H9 (cell line): ENCODE measurements around the gene EDN3. TPM values are rescaled to one million over a fixed set of nuclear protein-coding genes. Genes with fewer than 3 reads are reported as not detected.

ENCODE experiments used
- DNase-seq: peaks from one replicate; pipeline ENCODE4 v3.0.0-alpha.2; 2017
- H2AFZ ChIP-seq: one replicate; pipeline ENCODE4 v1.6.1; 2013; ENCODE audit warnings: mild to moderate bottlenecking, low read length, control low read depth, moderate library complexity
- H2AK5ac ChIP-seq: 2 replicates; pipeline ENCODE4 v1.6.1; 2013; ENCODE audit warnings: low read length, control low read depth, mixed read lengths; ENCODE audit not compliant: insufficient read length
- H2BK120ac ChIP-seq: one replicate; pipeline ENCODE4 v1.6.1; 2013; ENCODE audit warnings: low read depth, mild to moderate bottlenecking, low read length, control low read depth, inconsistent platforms; ENCODE audit not compliant: poor library complexity, severe bottlenecking
- H2BK12ac ChIP-seq: 2 replicates; pipeline ENCODE4 v1.6.1; 2013; ENCODE audit warnings: low read length, control low read depth, mixed read lengths, low read depth; ENCODE audit not compliant: insufficient read length
- H2BK15ac ChIP-seq: 2 replicates; pipeline ENCODE4 v1.6.1; 2013; ENCODE audit warnings: low read depth, low read length, control low read depth
- H2BK20ac ChIP-seq: one replicate; pipeline ENCODE4 v1.6.1; 2013; ENCODE audit warnings: low read depth, mild to moderate bottlenecking, low read length, control low read depth, inconsistent platforms; ENCODE audit not compliant: poor library complexity, severe bottlenecking
- H2BK5ac ChIP-seq: 2 replicates; pipeline ENCODE4 v1.6.1; 2013; ENCODE audit warnings: low read length, control low read depth, mixed read lengths; ENCODE audit not compliant: insufficient read length
- H3K14ac ChIP-seq: 2 replicates; pipeline ENCODE4 v1.6.1; 2013; ENCODE audit warnings: low read length, control low read depth; ENCODE audit not compliant: insufficient read depth
- H3K18ac ChIP-seq: 2 replicates; pipeline ENCODE4 v1.6.1; 2013; ENCODE audit warnings: low read depth, mild to moderate bottlenecking, mixed read lengths, low read length, control low read depth; ENCODE audit not compliant: insufficient read length
- H3K23ac ChIP-seq: 2 replicates; pipeline ENCODE4 v1.6.1; 2013; ENCODE audit warnings: low read length, control low read depth, mixed read lengths, low read depth; ENCODE audit not compliant: insufficient read length
- H3K23me2 ChIP-seq: 2 replicates; pipeline ENCODE4 v1.6.1; 2013; ENCODE audit warnings: low read depth, mild to moderate bottlenecking, mixed read lengths, low read length, control low read depth; ENCODE audit not compliant: insufficient read length, poor library complexity, severe bottlenecking
- H3K27ac ChIP-seq: 2 replicates; pipeline ENCODE4 v1.5.1; 2013; ENCODE audit warnings: low read length, control low read depth, mixed read lengths, low read depth; ENCODE audit not compliant: insufficient read length
- H3K27me3 ChIP-seq: 2 replicates; pipeline ENCODE4 v1.6.1; 2013; ENCODE audit warnings: low read length, control low read depth, inconsistent platforms; ENCODE audit not compliant: insufficient read depth
- H3K4ac ChIP-seq: 2 replicates; pipeline ENCODE4 v1.6.1; 2013; ENCODE audit warnings: low read depth, mild to moderate bottlenecking, control low read depth, inconsistent platforms, low read length, moderate library complexity
- H3K4me1 ChIP-seq: 2 replicates; pipeline ENCODE4 v1.6.1; 2013; ENCODE audit warnings: low read length, control low read depth, inconsistent platforms; ENCODE audit not compliant: insufficient read depth
- H3K4me2 ChIP-seq: 2 replicates; pipeline ENCODE4 v1.6.1; 2013; ENCODE audit warnings: low read length, control low read depth, mixed read lengths; ENCODE audit not compliant: insufficient read length, insufficient read depth
- H3K56ac ChIP-seq: 2 replicates; pipeline ENCODE4 v1.6.1; 2013; ENCODE audit warnings: low read depth, mild to moderate bottlenecking, mixed read lengths, low read length, control low read depth; ENCODE audit not compliant: insufficient read length
- H3K79me1 ChIP-seq: 2 replicates; pipeline ENCODE4 v1.6.1; 2013; ENCODE audit warnings: low read depth, mild to moderate bottlenecking, moderate library complexity, low read length, control low read depth, inconsistent platforms; ENCODE audit not compliant: insufficient read depth, poor library complexity, severe bottlenecking
- H3K79me2 ChIP-seq: 2 replicates; pipeline ENCODE4 v1.6.1; 2013; ENCODE audit warnings: low read length, control low read depth, inconsistent platforms; ENCODE audit not compliant: insufficient read depth
- H3K9ac ChIP-seq: 2 replicates; pipeline ENCODE4 v1.6.1; 2013; ENCODE audit warnings: low read length, control low read depth, mixed read lengths; ENCODE audit not compliant: insufficient read length; ENCODE audit errors: extremely low read depth
- H3K9me3 ChIP-seq: one replicate; pipeline ENCODE4 v1.6.1; 2013; ENCODE audit warnings: low read depth, low read length, inconsistent platforms; ENCODE audit not compliant: control insufficient read depth
- H3T11ph ChIP-seq: one replicate; pipeline ENCODE4 v1.6.1; 2013; ENCODE audit warnings: mild to moderate bottlenecking, low read length, control low read depth, inconsistent platforms
- H4K20me1 ChIP-seq: one replicate; pipeline ENCODE4 v1.6.1; 2013; ENCODE audit not compliant: control insufficient read depth, insufficient read length, insufficient read depth
- H4K5ac ChIP-seq: 2 replicates; pipeline ENCODE4 v1.6.1; 2013; ENCODE audit warnings: low read depth, mild to moderate bottlenecking, mixed read lengths, low read length, control low read depth; ENCODE audit not compliant: insufficient read length
- H4K8ac ChIP-seq: replicated peaks from 2 replicates; pipeline ENCODE4 v1.6.1; 2013; ENCODE audit warnings: low read length, control low read depth, mixed read lengths, low read depth; ENCODE audit not compliant: insufficient read length
- H4K91ac ChIP-seq: 2 replicates; pipeline ENCODE4 v1.6.1; 2013; ENCODE audit warnings: low read depth, mild to moderate bottlenecking, moderate library complexity, mixed read lengths, low read length, control low read depth; ENCODE audit not compliant: insufficient read length
- H3K27ac Mint-ChIP-seq, 3 experiments: 2 replicates in 2 of 3; 3 replicates in 1 of 3; pipeline ENCODE4 v1.8.0; 2020 to 2021; ENCODE audit warnings: mixed read lengths in 3 of 3, mild to moderate bottlenecking in 1 of 3, moderate library complexity in 1 of 3
- H3K27me3 Mint-ChIP-seq: 2 replicates; pipeline ENCODE4 v1.8.0; 2021; ENCODE audit warnings: low read depth, mild to moderate bottlenecking, moderate library complexity, mixed read lengths
- H3K36me3 Mint-ChIP-seq, 3 experiments: 2 replicates in 2 of 3; 3 replicates in 1 of 3; pipeline ENCODE4 v1.8.0; 2020 to 2021; ENCODE audit warnings: low read depth in 3 of 3, mixed read lengths in 3 of 3; ENCODE audit not compliant: insufficient read depth in 1 of 3
- H3K4me1 Mint-ChIP-seq, 2 experiments: 2 replicates each; pipeline ENCODE4 v1.8.0; 2020; ENCODE audit warnings: mixed read lengths in 2 of 2
- H3K4me3 Mint-ChIP-seq, 2 experiments: 2 replicates in 1 of 2; 3 replicates in 1 of 2; pipeline ENCODE4 v1.8.0; 2020 to 2021; ENCODE audit warnings: mild to moderate bottlenecking in 2 of 2, mixed read lengths in 2 of 2, moderate library complexity in 1 of 2
- H3K9me3 Mint-ChIP-seq, 2 experiments: 2 replicates in 1 of 2; 3 replicates in 1 of 2; pipeline ENCODE4 v1.8.0; 2020; ENCODE audit warnings: mild to moderate bottlenecking in 2 of 2, mixed read lengths in 2 of 2, moderate library complexity in 1 of 2
- CTCF ChIP-seq: fragments of 200-600 bp; sonication (generic); conservative IDR thresholded peaks from 3 replicates; pipeline ENCODE4 v1.8.0; 2021; ENCODE audit warnings: antibody characterized with exemption, mild to moderate bottlenecking
- WGBS: extraction: QIAGEN DNeasy Blood & Tissue Kit; methylation state at CpG from one replicate; pipeline ENCODE4 v1.1.7; 2013; ENCODE audit warnings: missing lambda C conversion rate, low lambda C conversion rate, mixed read lengths; ENCODE audit not compliant: insufficient read length; ENCODE audit errors: extremely low coverage; 5-methylcytosine and 5-hydroxymethylcytosine counted together
- total RNA-seq: library from RNA; stranded (reverse); gene quantifications from 2 replicates; pipeline ENCODE4 v1.2.1, GENCODE V29; 2021

EDN3 gene
- total RNA-seq, 1 experiment from 2014 or later = 0.20 TPM

GRCh38 chr20:59335377-59335776, 35.0 kb downstream of the EDN3 start:
- Histone ChIP-seq H3K27ac (no peak overlapping the region), H4K91ac (no peak overlapping the region), H2AK5ac (no peak overlapping the region), H3K9ac (no peak overlapping the region), H2BK5ac (no peak overlapping the region), H2BK20ac (no peak overlapping the region), H3K4ac (no peak overlapping the region), H3K18ac (no peak overlapping the region), H2BK120ac (no peak overlapping the region), H3K23ac (no peak overlapping the region), H3K23me2 (peaks cover 3% of the 10 kb centered on the region), H3K14ac (no peak overlapping the region), H3K79me1 (no peaks in the 10 kb centered on the region), H4K20me1 (no peaks in the 10 kb centered on the region), H3T11ph (no peak overlapping the region), H2AFZ (no peak overlapping the region), H4K5ac (no peak overlapping the region), H3K27me3 (no peaks in the 10 kb centered on the region), H2BK12ac (no peak overlapping the region), H3K79me2 (no peaks in the 10 kb centered on the region), H2BK15ac (no peak overlapping the region), H3K4me2 (no peak overlapping the region), H3K56ac (no peak overlapping the region), H3K9me3 (no peaks in the 10 kb centered on the region), H4K8ac (no peak overlapping the region), H3K4me1 (no peaks in the 10 kb centered on the region)
- no peak for TF ChIP-seq CTCF
- peaks cover 19% of the 10 kb centered on the region for H3K27me3 Mint-ChIP-seq
- peaks cover 0 to 2% of the 10 kb centered on the region in 2 experiments; a peak in 1 of 4 replicates for H3K4me1 Mint-ChIP-seq
- no CpG with 5 or more reads among the region's 4 CpGs for WGBS
- DNase-seq = no peak
- H3K27ac Mint-ChIP-seq = no peak overlapping the region
- H3K9me3 Mint-ChIP-seq = no peaks in the 10 kb centered on the region
- H3K4me3 Mint-ChIP-seq = no peak overlapping the region
- no peaks in the 10 kb centered on the region for H3K36me3 Mint-ChIP-seq
